GM18861 (cell line): ENCODE results near the gene FIG4.
"Not testable (repeated sequence)": the region's sequence is repeated elsewhere in the genome, so short reads cannot be mapped to it uniquely, and the experiment has no call there.

Experiments
- ATAC-seq: cut with Tn5 transposase; IDR thresholded peaks from one replicate; pipeline ENCODE4 v1.9.1; 2021; ENCODE audit not compliant: unreplicated experiment

Gene FIG4

DNA sequence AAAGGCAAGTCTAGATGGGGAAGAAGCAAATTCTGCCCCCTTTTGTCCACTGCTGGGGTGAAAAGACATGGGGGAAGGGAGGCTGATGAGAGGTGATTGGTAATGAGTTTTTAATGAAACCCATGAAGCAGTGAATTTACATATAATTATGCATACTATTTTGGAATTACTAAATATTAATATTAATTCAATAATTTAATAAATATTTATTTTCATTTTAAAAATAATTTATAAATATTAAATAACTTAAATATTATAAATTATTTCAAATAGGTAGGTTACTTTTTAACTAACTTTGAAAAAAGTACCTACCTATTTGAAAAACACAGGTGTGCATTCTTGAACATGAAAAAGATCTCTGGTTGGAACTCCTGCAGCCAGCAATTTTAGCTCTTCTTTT is 148.9 kb downstream of the FIG4 start:
- ATAC-seq, result no peak

DNA sequence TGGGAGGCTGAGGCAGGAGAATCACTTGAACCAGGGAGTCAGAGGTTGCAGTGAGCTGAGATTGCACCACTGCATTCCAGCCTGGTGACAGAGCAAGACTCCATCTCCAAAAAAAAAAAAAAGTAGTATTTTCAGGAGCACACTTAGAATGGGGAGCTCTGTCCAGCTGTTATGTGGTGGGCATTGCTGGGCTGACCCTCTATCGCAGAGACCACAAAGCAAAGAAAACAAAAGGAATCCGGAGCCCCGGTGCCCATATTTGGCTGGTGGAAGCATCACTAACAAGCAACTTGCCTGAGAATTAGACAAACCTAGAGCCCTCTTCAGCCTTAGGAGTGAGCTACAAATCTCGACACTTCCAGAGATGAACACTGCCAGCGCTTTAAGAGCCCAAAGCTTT is 149.7 kb downstream of the FIG4 start:
- no peak for ATAC-seq

DNA sequence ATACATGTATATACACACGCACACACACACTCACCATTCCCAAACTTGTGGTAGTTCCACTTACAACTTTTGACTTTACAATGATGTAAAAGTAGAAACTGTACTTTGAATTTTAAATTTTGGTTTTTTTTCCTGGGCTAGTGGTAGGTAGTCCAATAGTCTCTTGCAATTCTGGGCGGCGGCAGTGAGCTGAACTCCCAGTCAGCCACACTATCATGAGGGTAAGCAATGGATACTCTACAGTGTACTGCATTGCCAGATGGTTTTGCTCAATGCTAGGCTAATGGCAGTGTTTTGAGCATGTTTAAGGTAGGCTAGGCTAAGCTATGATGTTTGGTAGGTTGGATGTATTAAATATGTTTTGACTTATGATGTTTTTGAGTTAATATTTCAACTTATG is 150.8 kb downstream of the FIG4 start:
- ATAC-seq, result no peak

DNA sequence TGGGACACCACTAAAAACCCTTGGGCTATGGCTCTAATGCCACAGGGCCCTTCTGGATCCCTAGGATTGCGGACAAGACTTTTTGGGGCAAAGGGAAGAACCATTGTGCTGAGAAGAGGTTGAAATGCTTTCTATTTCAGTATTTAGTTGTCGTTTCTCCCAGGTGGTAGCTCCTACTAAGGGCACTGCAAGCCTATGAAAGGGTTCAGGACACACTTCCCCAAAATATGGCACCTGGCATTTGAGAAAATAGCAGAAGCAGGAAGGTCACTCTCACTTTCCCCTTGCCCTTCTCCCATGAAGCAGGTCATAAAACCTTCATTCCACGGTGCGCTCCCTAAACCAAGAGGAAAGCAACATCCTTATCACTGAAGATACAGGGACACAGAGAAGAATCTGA is 161.6 kb downstream of the FIG4 start:
- ATAC-seq, result no peak

GRCh38 chr6:109853426-109853825 is 162.3 kb downstream of the FIG4 start:
- ATAC-seq, result no peak

DNA sequence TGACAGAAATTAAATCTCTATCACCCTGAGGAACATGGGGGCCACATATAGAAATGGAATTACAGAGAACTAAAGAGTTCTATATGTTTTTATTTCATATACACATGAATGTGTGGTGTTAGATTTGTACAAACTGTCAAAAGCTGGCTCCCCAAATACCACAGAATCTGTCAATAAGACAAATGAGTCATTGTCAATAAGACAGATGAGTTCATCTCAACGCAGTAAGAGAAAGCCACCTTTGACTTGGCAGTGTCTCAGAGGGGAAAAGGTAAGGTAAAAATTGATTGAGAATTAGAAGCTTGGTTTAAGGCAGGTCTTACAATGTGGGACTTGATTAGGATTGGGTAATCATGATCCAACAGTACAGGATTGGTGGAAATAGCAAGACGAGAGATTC is 162.9 kb downstream of the FIG4 start:
- ATAC-seq, result no peak

DNA sequence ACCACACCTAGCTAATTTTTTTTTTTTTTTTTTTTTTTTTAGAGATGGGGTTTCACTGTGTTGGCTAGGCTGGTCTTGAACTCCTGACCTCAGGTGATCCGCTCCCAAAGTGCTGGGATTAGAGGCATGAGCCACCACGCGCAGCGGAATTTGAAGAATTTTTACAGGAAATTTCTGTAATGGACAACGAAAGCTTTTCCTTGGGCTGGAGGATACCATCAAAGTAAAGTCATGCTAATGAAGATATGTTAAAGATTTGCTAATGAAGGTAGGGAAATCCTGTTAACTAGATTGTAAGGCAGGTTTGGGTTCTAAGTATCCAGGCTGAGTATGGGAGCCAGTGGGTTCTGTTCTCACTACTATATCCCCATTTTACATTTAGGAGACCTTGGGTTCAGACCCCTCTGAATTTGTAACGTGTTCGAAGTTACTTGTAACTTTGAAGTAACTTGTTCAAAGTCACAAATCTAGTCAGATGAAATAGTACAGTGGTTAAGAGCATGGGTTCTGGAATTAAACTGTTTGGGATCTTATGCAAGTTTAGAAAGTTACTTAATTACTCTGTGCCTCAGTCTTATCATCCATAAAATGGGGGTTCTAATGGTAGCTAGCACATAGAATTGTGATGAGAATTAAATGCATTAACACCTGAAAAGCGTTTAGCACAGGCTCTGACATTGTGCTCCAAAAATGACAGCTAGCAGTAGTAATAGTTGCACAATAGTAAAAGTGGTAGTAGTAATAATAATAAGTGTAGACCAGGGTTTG is 163.6 kb downstream of the FIG4 start:
- ATAC-seq, result no peak

GRCh38 chr6:109855476-109856040 is 164.5 kb downstream of the FIG4 start:
- not testable (repeated sequence) for ATAC-seq

- no peak for ATAC-seq
These were observed 170.8 kb downstream of the FIG4 start for GRCh38 chr6:109861946-109862345.

DNA sequence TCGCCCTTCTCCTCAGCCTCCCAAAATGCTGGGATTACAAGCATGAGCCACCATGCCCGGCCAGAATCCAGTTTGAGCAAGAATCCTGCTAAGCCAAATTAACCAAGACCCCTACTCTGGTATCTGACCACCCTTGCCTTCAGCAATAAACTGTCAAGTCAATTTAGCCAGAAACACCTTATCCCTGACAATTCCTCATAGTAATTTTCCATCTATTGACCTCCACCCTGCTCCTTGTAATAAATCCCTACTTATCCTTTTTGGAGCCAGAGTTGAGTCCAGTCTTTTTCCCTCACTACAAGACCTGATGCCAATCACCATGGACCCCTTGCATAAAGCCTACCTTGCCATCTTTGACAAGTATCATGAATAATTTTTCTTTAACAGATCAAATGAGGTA is 173.0 kb downstream of the FIG4 start:
- ATAC-seq, result no peak

DNA sequence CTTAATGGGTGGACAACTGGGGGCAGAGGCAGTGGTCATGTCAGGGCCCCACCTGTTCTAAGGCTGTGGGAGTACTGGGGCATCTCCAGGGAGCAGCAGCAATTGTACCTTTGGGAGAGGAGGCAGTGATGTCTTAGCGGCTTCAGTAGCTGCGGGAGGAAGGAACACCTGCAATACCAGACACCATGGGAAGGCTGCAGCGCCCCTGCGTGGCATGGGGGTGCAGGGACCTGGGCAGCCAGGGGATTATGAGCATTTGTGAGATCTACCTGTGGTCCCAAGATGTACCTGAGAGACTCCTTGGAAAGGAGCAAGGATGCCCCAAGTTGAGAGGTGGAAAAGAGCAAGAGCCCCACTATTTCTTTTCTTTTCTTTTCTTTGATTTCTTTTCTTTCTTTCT is 174.9 kb downstream of the FIG4 start:
- ATAC-seq, result no peak

DNA sequence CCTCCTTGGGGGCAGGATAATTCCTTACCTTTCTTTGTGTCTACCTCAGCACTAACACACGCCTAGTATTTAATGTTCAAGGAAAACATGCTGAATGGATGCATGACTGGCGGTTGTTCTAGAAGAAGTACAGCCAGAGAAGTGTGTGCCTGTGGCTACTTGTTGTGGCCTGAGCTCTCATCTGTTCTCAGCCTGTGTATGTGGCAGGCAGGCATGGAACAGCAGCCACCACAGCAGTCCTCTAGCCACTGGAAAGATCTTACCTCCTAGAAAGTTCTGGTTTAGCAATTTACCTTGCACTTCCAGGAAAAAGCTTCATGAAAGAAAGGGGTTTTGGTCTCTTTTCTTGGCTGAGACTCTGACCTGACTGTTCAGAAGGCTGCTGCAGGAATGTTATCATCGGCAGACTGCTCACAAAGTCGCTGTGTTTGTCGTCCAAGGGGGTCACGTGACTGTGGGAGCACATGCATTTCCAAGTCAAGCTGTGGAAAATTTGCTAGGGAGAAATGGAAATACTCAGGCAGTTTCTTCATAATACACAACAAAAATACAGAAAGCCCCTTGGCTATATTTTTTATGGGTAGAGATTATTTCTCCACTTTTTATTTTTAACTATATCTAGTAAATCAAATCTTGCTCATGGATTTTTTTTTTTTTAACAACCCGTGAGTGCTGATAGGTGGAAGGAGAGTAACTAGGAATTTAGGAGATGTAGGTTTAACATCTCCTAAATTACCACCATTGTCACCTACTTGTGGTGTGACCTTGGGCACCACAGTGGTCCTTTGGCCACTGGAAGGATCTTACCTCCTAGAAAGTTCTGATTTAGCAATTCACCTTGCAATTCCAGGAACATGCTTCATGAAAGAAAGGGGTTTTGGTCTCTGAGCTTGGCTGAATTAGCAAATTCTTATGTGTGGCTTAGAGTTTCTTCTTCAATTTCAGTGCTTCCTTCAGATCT is 176.2 kb downstream of the FIG4 start:
- no peak for ATAC-seq

DNA sequence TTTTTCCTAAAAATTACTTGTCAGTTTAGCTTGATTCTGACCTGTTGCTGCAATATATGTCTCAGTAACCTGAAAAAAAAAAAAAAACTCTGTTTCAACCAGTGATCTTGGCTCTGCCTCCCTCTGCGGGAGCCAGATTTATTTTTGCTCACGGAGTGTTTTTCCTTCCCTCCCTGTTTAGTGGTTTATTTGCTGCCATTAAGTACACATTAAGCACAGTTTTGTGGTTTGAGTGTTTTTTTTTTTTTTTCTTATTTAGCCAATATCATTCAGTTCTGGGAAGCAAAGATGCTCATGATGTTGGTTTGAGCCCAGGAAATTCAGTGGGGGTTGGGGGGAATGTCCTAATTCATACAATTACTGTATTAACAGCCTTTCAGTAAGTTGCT is 176.9 kb downstream of the FIG4 start:
- ATAC-seq, result no peak

DNA sequence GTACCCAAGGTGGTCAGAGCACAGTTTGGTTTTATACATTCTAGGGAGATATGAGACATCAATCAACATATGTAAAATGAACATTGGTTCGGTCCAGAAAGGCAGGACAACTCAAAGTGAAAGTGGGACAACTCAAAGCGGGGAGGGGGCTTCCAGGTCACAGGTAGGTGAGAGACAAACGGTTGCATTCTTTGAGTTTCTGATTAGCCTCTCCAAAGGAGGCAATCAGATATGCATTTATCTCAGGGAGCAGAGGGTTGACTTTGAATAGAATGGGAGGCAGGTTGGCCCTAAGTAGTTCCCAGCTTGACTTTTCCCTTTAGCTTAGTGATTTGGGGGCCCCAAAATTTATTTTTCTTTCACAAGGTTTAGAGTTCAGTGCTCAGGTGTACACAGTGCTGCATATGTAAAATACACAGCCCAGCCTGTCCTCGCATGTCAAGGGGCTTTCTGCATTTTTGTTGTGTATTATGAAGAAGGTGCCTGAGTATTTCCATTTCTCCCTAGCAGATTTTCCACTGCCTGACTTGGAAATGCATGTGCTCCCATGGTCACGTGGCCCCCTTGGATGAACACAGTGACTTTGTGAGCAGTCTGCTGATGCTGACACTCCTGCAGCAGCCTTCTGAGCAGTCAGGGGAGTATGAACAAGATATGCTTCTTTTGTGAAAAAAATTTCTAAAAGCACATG is 178.4 kb downstream of the FIG4 start:
- ATAC-seq, result not testable (repeated sequence)

DNA sequence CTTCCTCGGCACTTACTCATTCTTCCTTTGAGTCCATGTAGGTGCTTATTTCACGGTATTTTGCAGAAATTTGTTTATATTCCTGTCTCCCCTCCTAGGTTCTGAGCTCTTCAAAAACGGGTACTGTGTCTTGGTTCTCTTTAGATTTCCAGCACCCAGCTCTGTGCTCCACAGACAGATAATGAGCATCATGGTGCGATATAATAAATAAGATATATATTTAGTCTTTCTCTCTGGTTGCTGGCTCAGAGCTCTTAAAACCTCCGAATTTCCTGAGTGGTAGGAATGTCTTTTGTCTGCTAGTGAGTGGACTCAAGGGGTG is 179.0 kb downstream of the FIG4 start:
- ATAC-seq, result no peak

- no peak for ATAC-seq
These were observed 181.5 kb downstream of the FIG4 start for GRCh38 chr6:109872549-109872948.

DNA sequence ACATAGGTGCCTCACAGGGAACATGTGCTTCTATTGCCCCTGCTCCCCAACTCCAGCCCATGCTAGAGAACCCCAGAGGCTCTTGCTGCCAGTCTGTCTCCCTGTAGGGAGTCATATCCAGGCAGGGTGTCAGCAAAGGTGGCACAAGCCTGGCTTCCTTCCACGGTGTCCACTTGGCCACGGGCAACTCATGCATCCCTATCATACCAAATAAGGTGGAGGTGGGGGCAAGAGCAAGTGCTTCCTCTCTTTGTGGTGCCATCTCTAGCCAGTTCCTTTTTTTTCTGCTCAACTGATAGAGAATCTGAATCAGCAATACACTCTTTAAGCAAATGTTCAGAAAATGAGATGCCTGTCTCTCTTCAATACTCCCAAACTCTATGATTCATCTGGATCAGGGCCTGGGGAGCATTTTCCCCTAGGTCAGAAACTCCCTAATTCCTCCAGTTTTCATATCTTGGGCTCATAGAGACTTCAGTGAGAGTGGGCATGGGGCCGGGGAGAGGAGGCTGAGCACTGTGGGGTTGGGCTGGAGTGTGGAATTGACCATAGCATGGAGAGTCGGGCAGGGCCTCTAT is 182.0 kb downstream of the FIG4 start:
- ATAC-seq, result no peak

DNA sequence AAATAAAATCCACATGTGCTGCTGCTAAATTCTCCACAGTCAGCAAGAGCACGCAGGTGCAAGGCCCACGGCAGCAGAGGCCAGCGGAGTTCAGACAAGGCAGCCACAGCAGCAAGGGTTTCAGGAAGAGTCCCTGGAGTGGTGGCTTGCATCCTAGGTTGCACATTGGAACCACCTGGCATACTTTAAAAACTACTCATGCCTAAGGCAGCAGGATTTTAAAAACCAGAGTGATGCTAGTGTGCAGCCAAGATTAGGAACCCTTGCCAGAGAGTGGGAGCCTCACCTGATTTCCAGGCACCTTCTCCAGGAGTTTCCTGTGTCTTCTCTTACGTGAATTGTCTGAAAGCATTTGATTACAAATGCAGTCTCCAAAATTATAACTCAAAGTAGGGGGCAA is 183.0 kb downstream of the FIG4 start:
- ATAC-seq, result no peak

DNA sequence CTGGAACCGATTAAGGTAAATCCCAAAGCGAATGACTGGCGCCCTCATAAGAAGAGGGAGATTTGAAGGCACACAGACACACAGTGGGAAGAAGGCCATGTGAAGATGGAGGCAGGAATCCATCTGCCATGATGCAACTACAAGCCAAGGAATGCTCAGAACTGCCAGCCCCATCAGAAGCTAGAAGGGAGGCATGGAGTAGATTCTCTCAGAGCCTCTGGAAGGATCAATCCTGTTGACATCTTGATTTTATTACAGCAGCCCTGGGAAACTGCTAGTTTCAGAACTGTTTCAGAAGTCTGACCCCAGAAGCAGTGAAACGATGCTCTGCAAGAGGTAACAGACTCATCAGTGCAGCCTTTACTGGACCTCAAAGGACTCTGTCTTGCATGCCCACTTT is 183.5 kb downstream of the FIG4 start:
- ATAC-seq, result no peak
